B cell (primary cell): ENCODE data around the gene NIPA2. TPM values are rescaled to one million over a fixed set of nuclear protein-coding genes. Genes with fewer than 3 reads are reported as not detected.
A peak's percentile ranks its signal among the peaks of the same experiment; 100 is the strongest.

Experiments
- ATAC-seq: fragments of 200-7000 bp; cut with Tn5 transposase; one replicate; pipeline ENCODE4 v1.10.0; 2021; ENCODE audit warnings: low read depth, mild to moderate bottlenecking, moderate number of reproducible peaks, moderate library complexity
- CTCF ChIA-PET: fragments of 350-600 bp; sonication (Branson Sonifier 250); formaldehyde crosslinking; loops from one replicate; lab custom pipeline; 2021; ENCODE audit warnings: antibody characterized with exemption, inconsistent platforms; lab: Charles Lee
- POLR2A ChIA-PET: fragments of 350-600 bp; sonication (Branson Sonifier 250); formaldehyde crosslinking; loops from one replicate; lab custom pipeline; 2021; ENCODE audit warnings: antibody characterized with exemption; lab: Charles Lee
- DNase-seq: peaks from one replicate; pipeline ENCODE4 v3.0.0; 2013
- H2AFZ ChIP-seq: 2 replicates; pipeline ENCODE4 v1.6.1; 2012; ENCODE audit warnings: mild to moderate bottlenecking, low read depth, low read length; ENCODE audit not compliant: insufficient read depth, poor library complexity, severe bottlenecking
- H3K27ac ChIP-seq, 2 donors: 1 replicate in 1 of 2; 2 replicates in 1 of 2; pipeline ENCODE4 v1.5.1; 2012 to 2013; ENCODE audit warnings: low read length in 2 of 2, mild to moderate bottlenecking in 2 of 2, moderate library complexity in 1 of 2
- H3K27me3 ChIP-seq, 4 experiments: fragments of 200-600 bp in 1 of 4; sonication (generic) in 1 of 4; replicated peaks in 1 of 4; 1 replicate in 2 of 4; 2 replicates in 2 of 4; pipeline versions ENCODE4 v1.6.1 to v1.7.0; 2013 to 2016; ENCODE audit warnings: low read length in 3 of 4, mild to moderate bottlenecking in 2 of 4, mixed read lengths in 1 of 4, moderate library complexity in 1 of 4; ENCODE audit not compliant: insufficient read depth in 4 of 4, control insufficient read depth in 3 of 4; ENCODE audit errors: control extremely low read depth in 1 of 4
- H3K36me3 ChIP-seq, 2 experiments: replicated peaks in 1 of 2; 1 replicate in 1 of 2; 2 replicates in 1 of 2; pipeline versions ENCODE4 v1.6.1 to v1.7.1; 2013; ENCODE audit warnings: low read length in 1 of 2; ENCODE audit not compliant: insufficient read depth in 2 of 2, control insufficient read depth in 1 of 2; ENCODE audit errors: control extremely low read depth in 1 of 2, extremely low read depth in 1 of 2
- H3K4me1 ChIP-seq, 2 donors: fragments of 200-600 bp in 1 of 2; sonication (generic) in 1 of 2; 1 replicate in 1 of 2; 2 replicates in 1 of 2; pipeline versions ENCODE4 v1.5.1 to v1.6.1; 2013 to 2017; ENCODE audit warnings: low read length in 2 of 2; ENCODE audit not compliant: control insufficient read depth in 2 of 2, insufficient read depth in 2 of 2
- H3K4me2 ChIP-seq: replicated peaks from 2 replicates; pipeline ENCODE3; 2012; ENCODE audit warnings: mild to moderate bottlenecking, low read depth, low read length; ENCODE audit not compliant: poor library complexity, severe bottlenecking
- H3K4me3 ChIP-seq, 5 experiments: fragments of 200-600 bp in 1 of 5; sonication (generic) in 1 of 5; 1 replicate in 3 of 5; 2 replicates in 2 of 5; pipeline versions ENCODE4 v1.5.1 to v1.7.0; 2011 to 2016; ENCODE audit warnings: low read length in 4 of 5, mild to moderate bottlenecking in 4 of 5, low read depth in 2 of 5, control low read depth in 1 of 5, moderate library complexity in 1 of 5; ENCODE audit not compliant: insufficient read depth in 1 of 5; ENCODE audit errors: control extremely low read depth in 1 of 5, extremely low read depth in 1 of 5
- H3K79me2 ChIP-seq: fragments of 200-600 bp; sonication (generic); one replicate; pipeline ENCODE4 v1.6.0; 2016; ENCODE audit warnings: low read length; ENCODE audit not compliant: control insufficient read depth, insufficient read depth
- H3K9ac ChIP-seq: fragments of 200-600 bp; sonication (generic); 2 replicates; pipeline ENCODE4 v1.6.1; 2017; ENCODE audit warnings: mild to moderate bottlenecking, low read length, moderate library complexity
- H3K9me3 ChIP-seq, 3 donors: one replicate each; pipeline versions ENCODE4 v1.6.1 to v1.7.1; 2013; ENCODE audit warnings: low read length in 2 of 3; ENCODE audit not compliant: control insufficient read depth in 2 of 3, insufficient read depth in 1 of 3; ENCODE audit errors: control extremely low read depth in 1 of 3
- H4K20me1 ChIP-seq: 2 replicates; pipeline ENCODE4 v1.6.0; 2012; ENCODE audit warnings: mild to moderate bottlenecking, low read length; ENCODE audit not compliant: insufficient read depth, control insufficient read depth, poor library complexity, severe bottlenecking
- H3K27ac Mint-ChIP-seq: one replicate; pipeline ENCODE4 v1.8.0; 2021; ENCODE audit warnings: mixed read lengths
- H3K27me3 Mint-ChIP-seq: one replicate; pipeline ENCODE4 v1.8.0; 2021; ENCODE audit warnings: mixed read lengths
- H3K4me1 Mint-ChIP-seq: one replicate; pipeline ENCODE4 v1.8.0; 2021; ENCODE audit warnings: mixed read lengths
- H3K4me3 Mint-ChIP-seq: one replicate; pipeline ENCODE4 v1.8.0; 2021; ENCODE audit warnings: mixed read lengths
- H3K9me3 Mint-ChIP-seq: one replicate; pipeline ENCODE4 v1.8.0; 2022; ENCODE audit warnings: mixed read lengths; ENCODE audit not compliant: insufficient read depth
- EZH2 ChIP-seq: IDR thresholded peaks from 2 replicates; pipeline ENCODE4 v1.6.1; 2012; ENCODE audit warnings: borderline replicate concordance, low read depth, mild to moderate bottlenecking, moderate library complexity, low read length; ENCODE audit not compliant: insufficient read depth, poor library complexity, severe bottlenecking
- WGBS: methylation state at CpG from one replicate; pipeline ENCODE4 v1.1.5; 2013; ENCODE audit warnings: missing lambda C conversion rate; ENCODE audit not compliant: insufficient coverage; 5-methylcytosine and 5-hydroxymethylcytosine counted together
- intact Hi-C: fragments of 100-400 bp; cut with micrococcal nuclease; formaldehyde crosslinking; loops from one replicate; pipeline ENCODE4 v1.10.0; 2022
- polyA plus RNA-seq: library from polyadenylated mRNA; depleted of rRNA; stranded (reverse); fragments of >200 nt; gene quantifications from 2 replicates; pipeline ENCODE4 v1.2.3, GENCODE V29; 2012
- total RNA-seq, 2 donors: library from RNA; stranded (reverse); fragments of 120-200 nt in 1 of 2; gene quantifications; 1 replicate in 1 of 2; 2 replicates in 1 of 2; pipeline versions ENCODE4 v1.2.3 to v1.2.4, GENCODE V29; 2013 to 2022
- TF ChIP-seq, protein P1 (sequence below): fragments of 200-600 bp; IDR thresholded peaks from one replicate; pipeline ENCODE4 v1.8.0; 2022; ENCODE audit warnings: antibody characterized with exemption, mild to moderate bottlenecking

NIPA2 gene
- total and polyA plus RNA-seq, 2 donors (not counting 1 experiment from before 2014, with no cell fraction given) = 47.1 to 65.3 TPM

DNA sequence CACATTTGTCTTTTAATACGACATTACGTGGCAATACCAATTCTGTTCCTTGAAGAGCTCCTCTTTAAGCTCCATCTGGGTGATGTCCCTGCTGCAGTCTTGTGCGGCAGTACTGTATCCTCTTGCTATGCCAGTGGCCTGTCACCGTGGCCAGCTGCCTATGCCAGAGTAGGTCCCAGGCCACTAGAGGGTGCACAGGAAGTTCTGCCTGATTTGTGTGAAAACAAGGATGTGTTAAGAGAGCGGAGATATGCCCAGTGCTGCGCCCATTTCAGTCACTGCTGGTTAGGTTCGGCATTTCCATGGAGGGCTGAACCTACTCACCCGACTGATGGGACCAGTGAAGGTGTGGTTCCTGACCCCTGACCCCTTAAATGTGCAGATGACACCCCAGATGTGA, 26.8 kb upstream of the NIPA2 start:
- no peak overlapping the region for H3K9ac ChIP-seq
- peaks cover 0 to 11% of the 10 kb centered on the region in 2 experiments for H3K36me3 ChIP-seq
- no peak overlapping the region for H3K27ac ChIP-seq
- DNase-seq (no peak), ATAC-seq (peak; percentile 43)
- H3K79me2 ChIP-seq = peaks cover 26% of the 10 kb centered on the region
- Mint-ChIP-seq H3K27ac (no peak overlapping the region), H3K27me3 (no peaks in the 10 kb centered on the region), H3K4me3 (no peak overlapping the region), H3K9me3 (no peaks in the 10 kb centered on the region), H3K4me1 (peaks cover 11% of the 10 kb centered on the region)
- H2AFZ ChIP-seq = no peak overlapping the region
- intact Hi-C loops = no loop called here
- no peaks in the 10 kb centered on the region for H4K20me1 ChIP-seq
- TF ChIP-seq, protein P1, sequence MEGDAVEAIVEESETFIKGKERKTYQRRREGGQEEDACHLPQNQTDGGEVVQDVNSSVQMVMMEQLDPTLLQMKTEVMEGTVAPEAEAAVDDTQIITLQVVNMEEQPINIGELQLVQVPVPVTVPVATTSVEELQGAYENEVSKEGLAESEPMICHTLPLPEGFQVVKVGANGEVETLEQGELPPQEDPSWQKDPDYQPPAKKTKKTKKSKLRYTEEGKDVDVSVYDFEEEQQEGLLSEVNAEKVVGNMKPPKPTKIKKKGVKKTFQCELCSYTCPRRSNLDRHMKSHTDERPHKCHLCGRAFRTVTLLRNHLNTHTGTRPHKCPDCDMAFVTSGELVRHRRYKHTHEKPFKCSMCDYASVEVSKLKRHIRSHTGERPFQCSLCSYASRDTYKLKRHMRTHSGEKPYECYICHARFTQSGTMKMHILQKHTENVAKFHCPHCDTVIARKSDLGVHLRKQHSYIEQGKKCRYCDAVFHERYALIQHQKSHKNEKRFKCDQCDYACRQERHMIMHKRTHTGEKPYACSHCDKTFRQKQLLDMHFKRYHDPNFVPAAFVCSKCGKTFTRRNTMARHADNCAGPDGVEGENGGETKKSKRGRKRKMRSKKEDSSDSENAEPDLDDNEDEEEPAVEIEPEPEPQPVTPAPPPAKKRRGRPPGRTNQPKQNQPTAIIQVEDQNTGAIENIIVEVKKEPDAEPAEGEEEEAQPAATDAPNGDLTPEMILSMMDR = no peak
- no peak for TF ChIP-seq EZH2
- no peak overlapping the region for H3K4me3 ChIP-seq
- no peaks in the 10 kb centered on the region for H3K27me3 ChIP-seq
- ChIA-PET POLR2A (interaction anchor here (0.6 kb wide), 1 partner anchor 31 kb away, joined by 5 read pairs; no protein-coding TSS in a partner anchor), CTCF (interaction anchor here (0.5 to 1.1 kb wide), 2 partner anchors 22 to 26 kb away, joined by 3 to 4 read pairs; partner anchors contain the start of gene NIPA1)
- no peak overlapping the region for H3K4me2 ChIP-seq
- H3K9me3 ChIP-seq = no peaks in the 10 kb centered on the region
- H3K4me1 ChIP-seq = peaks cover 6 to 10% of the 10 kb centered on the region in 2 donors
- WGBS = 93% methylated on average over 8 of the region's 8 CpGs

DNA sequence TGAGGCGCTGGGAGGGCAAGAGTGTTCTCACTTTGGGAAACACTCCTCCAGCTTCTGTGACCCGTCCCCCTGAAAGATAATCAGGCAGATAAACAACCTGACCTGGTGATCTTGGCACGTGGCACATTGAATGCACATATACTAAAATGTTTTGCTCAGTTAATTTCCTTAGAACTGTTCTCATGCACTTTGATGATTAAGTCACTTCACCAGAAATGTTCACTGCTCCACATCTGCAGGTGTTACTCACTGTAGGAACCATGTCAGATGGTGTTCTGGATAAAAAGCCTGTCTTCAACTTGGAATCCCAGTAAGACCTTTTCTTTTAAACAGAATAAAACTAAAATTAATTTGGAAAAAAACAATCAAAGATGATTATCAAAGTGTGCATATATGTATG, 24.6 kb upstream of the NIPA2 start:
- peaks cover 9% of the 10 kb centered on the region for H3K4me1 Mint-ChIP-seq
- Histone ChIP-seq H3K4me1 (peaks cover 6 to 10% of the 10 kb centered on the region in 2 donors), H3K9me3 (no peaks in the 10 kb centered on the region), H3K36me3 (peaks cover 0 to 11% of the 10 kb centered on the region in 2 experiments), H3K9ac (no peak overlapping the region), H4K20me1 (no peaks in the 10 kb centered on the region), H3K27ac (no peak overlapping the region), H3K4me2 (no peak overlapping the region), H2AFZ (no peak overlapping the region), H3K27me3 (no peaks in the 10 kb centered on the region), H3K4me3 (no peak overlapping the region), H3K79me2 (peaks cover 5% of the 10 kb centered on the region)
- ChIA-PET POLR2A (no interaction called here), CTCF (interaction anchor here (0.6 kb wide), 1 partner anchor 17 kb away, joined by 3 read pairs; no protein-coding TSS in a partner anchor)
- TF ChIP-seq EZH2 = no peak
- TF ChIP-seq, protein P1 = no peak
- H3K4me3 Mint-ChIP-seq = no peak overlapping the region
- intact Hi-C loops = no loop called here
- DNase-seq (no peak), ATAC-seq (no peak)
- 91% methylated on average over 3 of the region's 3 CpGs for WGBS
- H3K27me3 Mint-ChIP-seq = no peaks in the 10 kb centered on the region
- H3K9me3 Mint-ChIP-seq = no peaks in the 10 kb centered on the region
- H3K27ac Mint-ChIP-seq = no peak overlapping the region
